Caco-2 (cell line): ENCODE data around the gene HOXB4. TPM values are rescaled to one million over a fixed set of nuclear protein-coding genes. Genes with fewer than 3 reads are reported as not detected.

Experiments
- BruUV-seq: library from RNA; stranded (reverse); fragments of 400-500 nt; replicated peaks from 2 replicates; lab custom pipeline; 2021; lab: Mats Ljungman, UMichigan
- CTCF ChIA-PET: fragments of 300-600 bp; sonication (Branson Sonifier 250); formaldehyde crosslinking; loops from one replicate; lab custom pipeline; 2022; ENCODE audit warnings: antibody characterized with exemption; lab: Charles Lee
- POLR2A ChIA-PET: fragments of 300-600 bp; sonication (Branson Sonifier 250); formaldehyde crosslinking; loops from one replicate; lab custom pipeline; 2022; ENCODE audit warnings: antibody characterized with exemption; lab: Charles Lee
- DNase-seq, 2 experiments: peaks; one replicate each; pipeline versions ENCODE4 v3.0.0 to v3.0.0-alpha.2; 2020 to 2022
- H3K27me3 ChIP-seq: replicated peaks from 2 replicates; pipeline ENCODE4 v1.6.0; 2011; ENCODE audit warnings: low read length; ENCODE audit not compliant: control insufficient read depth, insufficient read depth
- H3K36me3 ChIP-seq: 2 replicates; pipeline ENCODE4 v1.5.1; 2011; ENCODE audit warnings: low read length; ENCODE audit not compliant: control insufficient read depth, insufficient read depth
- H3K4me1 ChIP-seq: fragments of 250-450 bp; sonication (Bioruptor Pico); 2 replicates; pipeline ENCODE4 v1.5.1; 2020; ENCODE audit warnings: mild to moderate bottlenecking
- H3K4me3 ChIP-seq: 2 replicates; pipeline ENCODE4 v1.5.1; 2011; ENCODE audit warnings: low read depth, mild to moderate bottlenecking, control low read depth, low read length
- H3K9me3 ChIP-seq: fragments of 250-450 bp; sonication (Bioruptor Pico); 2 replicates; pipeline ENCODE4 v1.5.1; 2020; ENCODE audit warnings: mild to moderate bottlenecking, moderate library complexity
- H3K27ac Mint-ChIP-seq: one replicate; pipeline ENCODE4 v1.8.0; 2022; ENCODE audit warnings: mixed read lengths; ENCODE audit not compliant: unreplicated experiment
- H3K27me3 Mint-ChIP-seq: one replicate; pipeline ENCODE4 v1.8.0; 2022; ENCODE audit warnings: mixed read lengths; ENCODE audit not compliant: insufficient read depth, unreplicated experiment
- H3K36me3 Mint-ChIP-seq: one replicate; pipeline ENCODE4 v1.8.0; 2022; ENCODE audit warnings: mild to moderate bottlenecking, mixed read lengths; ENCODE audit not compliant: insufficient read depth, unreplicated experiment
- H3K4me1 Mint-ChIP-seq: one replicate; pipeline ENCODE4 v1.8.0; 2022; ENCODE audit warnings: low read depth, mixed read lengths; ENCODE audit not compliant: unreplicated experiment
- H3K4me3 Mint-ChIP-seq: one replicate; pipeline ENCODE4 v1.8.0; 2022; ENCODE audit warnings: mild to moderate bottlenecking, moderate library complexity, mixed read lengths; ENCODE audit not compliant: unreplicated experiment
- H3K9me3 Mint-ChIP-seq: one replicate; pipeline ENCODE4 v1.8.0; 2022; ENCODE audit warnings: mixed read lengths; ENCODE audit not compliant: unreplicated experiment
- intact Hi-C: fragments of 100-400 bp; cut with micrococcal nuclease; formaldehyde crosslinking; loops from one replicate; pipeline ENCODE4 v1.10.0; 2022; ENCODE audit not compliant: unreplicated experiment
- total RNA-seq: library from RNA; stranded (reverse); gene quantifications from 2 replicates; pipeline ENCODE4 v1.2.3, GENCODE V29; 2022
- TF ChIP-seq, protein P1 (sequence below), 2 experiments: fragments of 200-600 bp in 1 of 2; IDR thresholded peaks; 1 replicate in 1 of 2; 2 replicates in 1 of 2; pipeline versions ENCODE4 v1.5.1 to v1.8.0; 2011 to 2022; ENCODE audit warnings: antibody characterized with exemption in 1 of 2, control low read depth in 1 of 2, inconsistent platforms in 1 of 2, low read depth in 1 of 2, low read length in 1 of 2, mild to moderate bottlenecking in 1 of 2, moderate library complexity in 1 of 2; ENCODE audit not compliant: insufficient read depth in 1 of 2, severe bottlenecking in 1 of 2, unreplicated experiment in 1 of 2

The HOXB4 gene
- total RNA-seq, 1 experiment from 2014 or later: 3.4 TPM

DNA sequence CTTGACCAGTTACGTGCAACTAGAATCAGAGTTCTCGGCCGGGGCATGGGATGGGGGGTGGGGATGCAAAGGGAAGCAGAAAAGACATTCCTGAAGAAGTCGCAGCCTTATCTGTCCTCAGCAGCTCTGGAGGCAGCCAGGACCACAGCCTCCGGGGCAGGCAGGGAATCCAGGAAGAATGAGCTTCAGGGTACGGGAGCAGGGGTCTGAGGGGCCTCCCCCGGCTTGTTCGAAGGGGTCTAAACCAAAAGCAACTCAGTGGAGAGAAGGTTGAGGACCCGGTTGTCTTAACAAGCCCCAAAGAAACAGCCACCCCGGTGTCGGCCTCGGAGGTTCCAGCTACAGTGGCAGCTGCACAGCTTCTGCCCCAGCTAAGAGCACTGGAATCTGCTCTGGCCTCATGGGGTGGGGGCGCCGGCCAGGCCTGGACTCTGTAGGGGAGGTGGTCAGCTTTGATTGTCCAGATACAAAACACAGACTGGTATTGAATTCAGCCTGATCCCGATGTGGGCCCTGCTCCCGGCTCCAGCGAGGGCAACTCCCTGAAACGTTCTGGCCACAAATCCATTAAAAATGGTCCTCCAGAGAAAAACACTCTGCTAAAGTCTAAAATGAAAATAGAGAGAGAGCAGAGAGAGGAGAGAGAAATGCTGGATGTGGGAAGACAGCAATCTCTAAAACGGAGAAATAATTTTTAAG is 7.7 kb downstream of the HOXB4 start:
- intact Hi-C loops: no loop called here
- TF ChIP-seq, protein P1, sequence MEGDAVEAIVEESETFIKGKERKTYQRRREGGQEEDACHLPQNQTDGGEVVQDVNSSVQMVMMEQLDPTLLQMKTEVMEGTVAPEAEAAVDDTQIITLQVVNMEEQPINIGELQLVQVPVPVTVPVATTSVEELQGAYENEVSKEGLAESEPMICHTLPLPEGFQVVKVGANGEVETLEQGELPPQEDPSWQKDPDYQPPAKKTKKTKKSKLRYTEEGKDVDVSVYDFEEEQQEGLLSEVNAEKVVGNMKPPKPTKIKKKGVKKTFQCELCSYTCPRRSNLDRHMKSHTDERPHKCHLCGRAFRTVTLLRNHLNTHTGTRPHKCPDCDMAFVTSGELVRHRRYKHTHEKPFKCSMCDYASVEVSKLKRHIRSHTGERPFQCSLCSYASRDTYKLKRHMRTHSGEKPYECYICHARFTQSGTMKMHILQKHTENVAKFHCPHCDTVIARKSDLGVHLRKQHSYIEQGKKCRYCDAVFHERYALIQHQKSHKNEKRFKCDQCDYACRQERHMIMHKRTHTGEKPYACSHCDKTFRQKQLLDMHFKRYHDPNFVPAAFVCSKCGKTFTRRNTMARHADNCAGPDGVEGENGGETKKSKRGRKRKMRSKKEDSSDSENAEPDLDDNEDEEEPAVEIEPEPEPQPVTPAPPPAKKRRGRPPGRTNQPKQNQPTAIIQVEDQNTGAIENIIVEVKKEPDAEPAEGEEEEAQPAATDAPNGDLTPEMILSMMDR (IDR thresholded peaks at IDR 0.05; ENCODE audit: insufficient read depth in 1 of 2, low read depth in 1 of 2, low read length in 1 of 2, severe bottlenecking in 1 of 2, unreplicated experiment in 1 of 2): no peak
- H3K4me3 ChIP-seq: no peak overlapping the region
- DNase-seq: no peak
- H3K9me3 Mint-ChIP-seq: no peaks in the 10 kb centered on the region
- no TSS peak for BruUV-seq
- H3K27me3 Mint-ChIP-seq: no peaks in the 10 kb centered on the region
- CTCF ChIA-PET: interaction anchor here (0.6 to 0.8 kb wide), 3 partner anchors 42 to 505 kb away, joined by 3 to 4 read pairs (median 4); no protein-coding TSS in a partner anchor
- POLR2A ChIA-PET: no interaction called here
- no peak overlapping the region for H3K27ac Mint-ChIP-seq
- H3K36me3 ChIP-seq: no peaks in the 10 kb centered on the region
- H3K4me1 Mint-ChIP-seq: no peaks in the 10 kb centered on the region
- H3K27me3 ChIP-seq: no peaks in the 10 kb centered on the region
- no peaks in the 10 kb centered on the region for H3K36me3 Mint-ChIP-seq
- peaks cover 17% of the 10 kb centered on the region for H3K4me1 ChIP-seq
- H3K9me3 ChIP-seq: no peaks in the 10 kb centered on the region
- no peak overlapping the region for H3K4me3 Mint-ChIP-seq

DNA sequence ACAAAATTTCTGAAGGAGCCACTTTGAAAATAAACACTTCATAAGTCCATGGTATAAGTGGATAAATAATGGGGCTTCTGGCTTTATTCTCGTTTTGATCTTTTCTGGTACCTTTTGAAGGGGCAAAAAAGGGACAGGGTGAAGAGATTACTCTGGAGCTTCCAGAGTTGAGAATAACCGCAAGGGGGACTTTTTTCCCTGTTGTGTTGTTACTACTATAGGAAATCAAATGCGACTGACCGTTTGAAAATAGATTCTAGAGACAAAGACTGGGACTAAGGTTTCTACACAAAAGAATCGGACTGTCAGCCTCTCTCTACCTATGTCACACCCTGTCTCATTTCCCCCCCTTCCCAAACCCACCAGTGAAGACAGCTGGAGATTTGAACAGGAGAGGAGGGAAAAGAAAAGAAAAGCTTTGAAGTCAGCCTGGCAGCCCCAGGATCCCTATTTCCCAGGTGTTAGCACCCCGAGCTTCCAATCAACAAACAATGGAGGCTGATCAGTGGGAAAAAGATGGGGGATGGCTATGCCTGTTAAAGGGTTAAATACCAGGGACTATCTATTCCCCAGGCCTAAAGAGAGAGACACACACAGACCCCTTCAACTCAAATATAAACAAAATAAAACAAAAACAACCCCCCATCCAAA is 8.4 kb downstream of the HOXB4 start:
- DNase-seq: no peak
- intact Hi-C loops: no loop called here
- TF ChIP-seq, protein P1 (IDR thresholded peaks at IDR 0.05; ENCODE audit: insufficient read depth in 1 of 2, low read depth in 1 of 2, low read length in 1 of 2, severe bottlenecking in 1 of 2, unreplicated experiment in 1 of 2): no peak
- no peaks in the 10 kb centered on the region for H3K9me3 ChIP-seq
- BruUV-seq: no TSS peak
- H3K36me3 ChIP-seq: no peaks in the 10 kb centered on the region
- POLR2A ChIA-PET: no interaction called here
- no peak overlapping the region for H3K27ac Mint-ChIP-seq
- no peaks in the 10 kb centered on the region for H3K4me1 Mint-ChIP-seq
- no peak overlapping the region for H3K4me3 ChIP-seq
- no peaks in the 10 kb centered on the region for H3K9me3 Mint-ChIP-seq
- CTCF ChIA-PET: interaction anchor here (0.8 kb wide), 2 partner anchors 43 to 69 kb away, joined by 3 to 4 read pairs; no protein-coding TSS in a partner anchor
- no peaks in the 10 kb centered on the region for H3K27me3 ChIP-seq
- H3K36me3 Mint-ChIP-seq: no peaks in the 10 kb centered on the region
- peaks cover 17% of the 10 kb centered on the region for H3K4me1 ChIP-seq
- H3K4me3 Mint-ChIP-seq: no peak overlapping the region
- no peaks in the 10 kb centered on the region for H3K27me3 Mint-ChIP-seq

DNA sequence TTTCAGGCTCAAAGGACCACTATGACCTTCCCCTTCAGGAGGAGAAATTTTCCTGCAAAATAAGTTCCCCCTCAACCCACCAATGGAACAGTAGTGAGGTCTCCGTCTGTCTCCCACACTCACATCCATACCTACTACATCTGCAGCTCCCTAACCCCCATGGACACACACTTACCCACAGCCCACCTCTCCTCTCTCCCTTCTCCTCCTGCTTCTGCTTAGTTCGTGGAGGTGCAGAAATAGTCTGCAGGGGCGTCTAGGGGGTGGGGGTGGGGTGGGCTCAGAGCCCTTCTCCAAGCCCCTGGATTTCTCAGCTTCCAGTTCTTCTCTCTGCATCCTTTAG is 8.9 kb downstream of the HOXB4 start:
- BruUV-seq: no TSS peak

More for the DNA sequence above, 8.9 kb downstream of the HOXB4 start:
- Histone ChIP-seq H3K4me3 (no peak overlapping the region), H3K9me3 (no peaks in the 10 kb centered on the region), H3K27me3 (no peaks in the 10 kb centered on the region), H3K4me1 (peaks cover 17% of the 10 kb centered on the region), H3K36me3 (no peaks in the 10 kb centered on the region)
- POLR2A ChIA-PET: no interaction called here
- no peak for DNase-seq
- H3K4me3 Mint-ChIP-seq: no peak overlapping the region
- H3K9me3 Mint-ChIP-seq: no peaks in the 10 kb centered on the region
- no peak overlapping the region for H3K27ac Mint-ChIP-seq
- intact Hi-C loops: no loop called here
- H3K36me3 Mint-ChIP-seq: no peaks in the 10 kb centered on the region
- CTCF ChIA-PET: no interaction called here
- no peaks in the 10 kb centered on the region for H3K27me3 Mint-ChIP-seq
- TF ChIP-seq, protein P1 (IDR thresholded peaks at IDR 0.05; ENCODE audit: insufficient read depth in 1 of 2, low read depth in 1 of 2, low read length in 1 of 2, severe bottlenecking in 1 of 2, unreplicated experiment in 1 of 2): no peak
- H3K4me1 Mint-ChIP-seq: no peaks in the 10 kb centered on the region
